CD14-positive monocyte (primary cell): ENCODE measurements around the gene PAM. TPM values are rescaled to one million over a fixed set of nuclear protein-coding genes. Genes with fewer than 3 reads are reported as not detected.

Experiments
- DNase-seq, 3 donors: peaks; one replicate each; pipeline ENCODE4 v3.0.0-alpha.2; 2011 to 2022
- H2AFZ ChIP-seq: 2 replicates; pipeline ENCODE4 v1.6.0; 2012; ENCODE audit warnings: mild to moderate bottlenecking, low read depth, low read length, inconsistent platforms; ENCODE audit not compliant: insufficient read depth, poor library complexity, severe bottlenecking
- H3K27ac ChIP-seq, 2 donors: 1 replicate in 1 of 2; 2 replicates in 1 of 2; pipeline ENCODE4 v1.5.1; 2012 to 2013; ENCODE audit warnings: low read length in 2 of 2, control low read depth in 1 of 2, inconsistent platforms in 1 of 2, low read depth in 1 of 2, mild to moderate bottlenecking in 1 of 2
- H3K27me3 ChIP-seq, 2 donors: one replicate each; pipeline versions ENCODE4 v1.6.0 to v1.6.1; 2011 to 2013; ENCODE audit warnings: low read length in 2 of 2; ENCODE audit not compliant: control insufficient read depth in 2 of 2, insufficient read depth in 2 of 2
- H3K36me3 ChIP-seq, 2 donors: replicated peaks in 1 of 2; 1 replicate in 1 of 2; 2 replicates in 1 of 2; pipeline versions ENCODE4 v1.5.1 to v1.6.1; 2012 to 2013; ENCODE audit warnings: low read length in 2 of 2, control low read depth in 1 of 2, inconsistent platforms in 1 of 2, mild to moderate bottlenecking in 1 of 2; ENCODE audit not compliant: insufficient read depth in 2 of 2, control insufficient read depth in 1 of 2
- H3K4me1 ChIP-seq, 2 donors: 1 replicate in 1 of 2; 2 replicates in 1 of 2; pipeline versions ENCODE4 v1.5.1 to v1.6.1; 2012 to 2013; ENCODE audit warnings: low read length in 2 of 2, control low read depth in 1 of 2, inconsistent platforms in 1 of 2, mild to moderate bottlenecking in 1 of 2, moderate library complexity in 1 of 2; ENCODE audit not compliant: insufficient read depth in 2 of 2, control insufficient read depth in 1 of 2
- H3K4me2 ChIP-seq: replicated peaks from 2 replicates; pipeline ENCODE3; 2012; ENCODE audit warnings: low read length, moderate library complexity, mild to moderate bottlenecking; ENCODE audit not compliant: poor library complexity, severe bottlenecking; ENCODE audit errors: extremely low read depth
- H3K4me3 ChIP-seq, 3 experiments: fragments of 200-600 bp in 1 of 3; sonication (generic) in 1 of 3; replicated peaks in 1 of 3; 1 replicate in 2 of 3; 2 replicates in 1 of 3; pipeline ENCODE4 v1.5.1; 2011 to 2013; ENCODE audit warnings: low read length in 3 of 3, mild to moderate bottlenecking in 3 of 3, control low read depth in 2 of 3, low read depth in 2 of 3, inconsistent platforms in 1 of 3, moderate library complexity in 1 of 3
- H3K79me2 ChIP-seq: 2 replicates; pipeline ENCODE4 v1.6.0; 2012; ENCODE audit warnings: mild to moderate bottlenecking, control low read depth, inconsistent platforms, low read length, moderate library complexity; ENCODE audit not compliant: insufficient read depth
- H3K9ac ChIP-seq: 2 replicates; pipeline ENCODE4 v1.6.0; 2017; ENCODE audit warnings: low read length, mild to moderate bottlenecking; ENCODE audit not compliant: insufficient read depth, poor library complexity, severe bottlenecking
- H3K9me3 ChIP-seq, 2 donors: replicated peaks in 1 of 2; 1 replicate in 1 of 2; 2 replicates in 1 of 2; pipeline versions ENCODE4 v1.5.1 to v1.6.1; 2012 to 2013; ENCODE audit warnings: low read length in 2 of 2, control low read depth in 1 of 2; ENCODE audit not compliant: control insufficient read depth in 1 of 2, insufficient read depth in 1 of 2
- H4K20me1 ChIP-seq: 2 replicates; pipeline ENCODE4 v1.6.0; 2012; ENCODE audit warnings: mild to moderate bottlenecking, low read length, control low read depth, moderate library complexity; ENCODE audit not compliant: insufficient read depth
- H3K27ac Mint-ChIP-seq, 7 donors: one replicate each; pipeline ENCODE4 v1.8.0; 2020; ENCODE audit warnings: mild to moderate bottlenecking in 7 of 7, mixed read lengths in 7 of 7, moderate library complexity in 6 of 7, inconsistent platforms in 2 of 7
- H3K27me3 Mint-ChIP-seq, 3 donors: one replicate each; pipeline ENCODE4 v1.8.0; 2021 to 2022; ENCODE audit warnings: low read depth in 3 of 3, mild to moderate bottlenecking in 3 of 3, mixed read lengths in 3 of 3, moderate library complexity in 3 of 3, inconsistent platforms in 1 of 3
- H3K36me3 Mint-ChIP-seq, 2 donors: one replicate each; pipeline ENCODE4 v1.8.0; 2020; ENCODE audit warnings: mixed read lengths in 2 of 2, inconsistent platforms in 1 of 2, mild to moderate bottlenecking in 1 of 2
- H3K4me1 Mint-ChIP-seq: one replicate; pipeline ENCODE4 v1.8.0; 2020; ENCODE audit warnings: mild to moderate bottlenecking, mixed read lengths
- H3K4me3 Mint-ChIP-seq, 2 donors: one replicate each; pipeline ENCODE4 v1.8.0; 2020; ENCODE audit warnings: mild to moderate bottlenecking in 2 of 2, mixed read lengths in 2 of 2, moderate library complexity in 1 of 2
- H3K9me3 Mint-ChIP-seq, 7 donors: one replicate each; pipeline ENCODE4 v1.8.0; 2020 to 2022; ENCODE audit warnings: mixed read lengths in 7 of 7, mild to moderate bottlenecking in 6 of 7, moderate library complexity in 6 of 7, inconsistent platforms in 2 of 7
- WGBS: methylation state at CpG from one replicate; pipeline ENCODE4 v1.1.5; 2013; ENCODE audit warnings: missing lambda C conversion rate; ENCODE audit not compliant: insufficient coverage; 5-methylcytosine and 5-hydroxymethylcytosine counted together
- intact Hi-C, 2 donors: fragments of 100-400 bp; cut with micrococcal nuclease; formaldehyde crosslinking; loops; one replicate each; pipeline versions ENCODE4 v1.15.0 to v1.15.1; 2023
- polyA plus RNA-seq, 3 donors: library from polyadenylated mRNA; depleted of rRNA in 1 of 3; unstranded in 2 of 3; stranded (reverse) in 1 of 3; fragments of 300-500 nt in 2 of 3; fragments of >200 nt in 1 of 3; fragmentation: Illumina TruSeq in 2 of 3; gene quantifications; 1 replicate in 2 of 3; 2 replicates in 1 of 3; pipeline ENCODE4 v1.2.3, GENCODE V29; 2012 to 2021
- TF ChIP-seq, protein P1 (sequence below): fragments of 200-600 bp; IDR thresholded peaks from one replicate; pipeline ENCODE4 v1.8.0; 2022; ENCODE audit warnings: antibody characterized with exemption, mild to moderate bottlenecking

The PAM gene
- polyA plus RNA-seq, 3 donors: 11.8 to 27.4 (median 12.8) TPM

- Histone ChIP-seq H3K4me2 (no peak overlapping the region), H4K20me1 (no peaks in the 10 kb centered on the region), H3K4me1 (no peaks in the 10 kb centered on the region), H3K27ac (no peak overlapping the region), H3K36me3 (peaks cover 0 to 3% of the 10 kb centered on the region in 2 donors), H3K79me2 (no peaks in the 10 kb centered on the region), H2AFZ (no peak overlapping the region), H3K27me3 (no peaks in the 10 kb centered on the region), H3K9ac (no peak overlapping the region), H3K9me3 (no peaks in the 10 kb centered on the region), H3K4me3 (no peak overlapping the region)
- peaks cover 5 to 10% of the 10 kb centered on the region in 2 donors for H3K36me3 Mint-ChIP-seq
- H3K27ac Mint-ChIP-seq: no peak overlapping the region
- H3K9me3 Mint-ChIP-seq: peaks cover 0 to 4% (median 3%) of the 10 kb centered on the region in 7 donors
- intact Hi-C loops: no loop called here
- no peaks in the 10 kb centered on the region for H3K4me1 Mint-ChIP-seq
- no peaks in the 10 kb centered on the region for H3K27me3 Mint-ChIP-seq
- no peak for DNase-seq
- TF ChIP-seq, protein P1, sequence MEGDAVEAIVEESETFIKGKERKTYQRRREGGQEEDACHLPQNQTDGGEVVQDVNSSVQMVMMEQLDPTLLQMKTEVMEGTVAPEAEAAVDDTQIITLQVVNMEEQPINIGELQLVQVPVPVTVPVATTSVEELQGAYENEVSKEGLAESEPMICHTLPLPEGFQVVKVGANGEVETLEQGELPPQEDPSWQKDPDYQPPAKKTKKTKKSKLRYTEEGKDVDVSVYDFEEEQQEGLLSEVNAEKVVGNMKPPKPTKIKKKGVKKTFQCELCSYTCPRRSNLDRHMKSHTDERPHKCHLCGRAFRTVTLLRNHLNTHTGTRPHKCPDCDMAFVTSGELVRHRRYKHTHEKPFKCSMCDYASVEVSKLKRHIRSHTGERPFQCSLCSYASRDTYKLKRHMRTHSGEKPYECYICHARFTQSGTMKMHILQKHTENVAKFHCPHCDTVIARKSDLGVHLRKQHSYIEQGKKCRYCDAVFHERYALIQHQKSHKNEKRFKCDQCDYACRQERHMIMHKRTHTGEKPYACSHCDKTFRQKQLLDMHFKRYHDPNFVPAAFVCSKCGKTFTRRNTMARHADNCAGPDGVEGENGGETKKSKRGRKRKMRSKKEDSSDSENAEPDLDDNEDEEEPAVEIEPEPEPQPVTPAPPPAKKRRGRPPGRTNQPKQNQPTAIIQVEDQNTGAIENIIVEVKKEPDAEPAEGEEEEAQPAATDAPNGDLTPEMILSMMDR: no peak
- H3K4me3 Mint-ChIP-seq: no peak overlapping the region
Measured at GRCh38 chr5:103005276-103005675, 250.2 kb downstream of the PAM start.

GRCh38 chr5:103006921-103007320, 251.8 kb downstream of the PAM start:
- Mint-ChIP-seq H3K27ac (no peak overlapping the region), H3K4me1 (no peaks in the 10 kb centered on the region), H3K27me3 (no peaks in the 10 kb centered on the region), H3K36me3 (peaks cover 5 to 10% of the 10 kb centered on the region in 2 donors), H3K4me3 (no peak overlapping the region), H3K9me3 (peaks cover 0 to 2% (median 0%) of the 10 kb centered on the region in 7 donors)
- DNase-seq: no peak
- Histone ChIP-seq H3K27me3 (no peaks in the 10 kb centered on the region), H3K9me3 (no peaks in the 10 kb centered on the region), H3K36me3 (peaks cover 0 to 3% of the 10 kb centered on the region in 2 donors), H3K4me2 (no peak overlapping the region), H3K4me3 (no peak overlapping the region), H3K79me2 (no peaks in the 10 kb centered on the region), H2AFZ (no peak overlapping the region), H3K9ac (no peak overlapping the region), H4K20me1 (no peaks in the 10 kb centered on the region), H3K27ac (no peak overlapping the region), H3K4me1 (no peaks in the 10 kb centered on the region)
- intact Hi-C loops: no loop called here
- TF ChIP-seq, protein P1: no peak
- no CpG with 5 or more reads among the region's 1 CpG for WGBS
